ENCODE results near the gene FAM13A. TPM values are rescaled to one million over a fixed set of nuclear protein-coding genes. Genes with fewer than 3 reads are reported as not detected.
"Not testable (repeated sequence)": the region's sequence is repeated elsewhere in the genome, so short reads cannot be mapped to it uniquely, and the experiment has no call there.

The FAM13A gene
- total RNA-seq, 1 donor from 2014 or later: 57.7 TPM

- TF ChIP-seq CTCF (IDR thresholded peaks at IDR 0.05; ENCODE audit: unreplicated experiment): peak; percentile 85
- Mint-ChIP-seq H3K27me3 (ENCODE audit: low read depth) (no peaks in the 10 kb centered on the region), H3K4me3 (no peak overlapping the region), H3K36me3 (peaks cover 8% of the 10 kb centered on the region), H3K4me1 (peaks cover 16% of the 10 kb centered on the region), H3K9me3 (no peaks in the 10 kb centered on the region), H3K27ac (no peak overlapping the region)
- DNase-seq (ENCODE audit: low spot score in 2 of 2, unreplicated experiment in 2 of 2): no peak
Observed at GRCh38 chr4:89024051-89024675, 32.8 kb downstream of the FAM13A start.

- no peak overlapping the region for H3K4me3 Mint-ChIP-seq
- peaks cover 16% of the 10 kb centered on the region for H3K4me1 Mint-ChIP-seq
Observed at GRCh38 chr4:89023140-89023539, 33.8 kb downstream of the FAM13A start.

GRCh38 chr4:89022426-89023128 lies 34.4 kb downstream of the FAM13A start:
- Mint-ChIP-seq H3K27ac (no peak overlapping the region), H3K36me3 (peaks cover 20% of the 10 kb centered on the region), H3K9me3 (no peaks in the 10 kb centered on the region), H3K4me1 (peaks cover 16% of the 10 kb centered on the region), H3K4me3 (no peak overlapping the region), H3K27me3 (ENCODE audit: low read depth) (no peaks in the 10 kb centered on the region)
- no peak for DNase-seq (ENCODE audit: low spot score in 2 of 2, unreplicated experiment in 2 of 2)
- TF ChIP-seq CTCF (IDR thresholded peaks at IDR 0.05; ENCODE audit: unreplicated experiment): no peak

More at GRCh38 chr4:89023140-89023539, 33.8 kb downstream of the FAM13A start:
- H3K9me3 Mint-ChIP-seq: no peaks in the 10 kb centered on the region
- H3K27me3 Mint-ChIP-seq (ENCODE audit: low read depth): no peaks in the 10 kb centered on the region
- no peak overlapping the region for H3K27ac Mint-ChIP-seq
- TF ChIP-seq CTCF (IDR thresholded peaks at IDR 0.05; ENCODE audit: unreplicated experiment): no peak
- peaks cover 18% of the 10 kb centered on the region for H3K36me3 Mint-ChIP-seq
- no peak for DNase-seq (ENCODE audit: low spot score in 2 of 2, unreplicated experiment in 2 of 2)

GRCh38 chr4:89021684-89022083 lies 35.3 kb downstream of the FAM13A start:
- no peaks in the 10 kb centered on the region for H3K9me3 Mint-ChIP-seq
- peak overlapping the region; percentile 69 for H3K27ac Mint-ChIP-seq

GRCh38 chr4:89021062-89021461 lies 35.9 kb downstream of the FAM13A start:
- H3K27me3 Mint-ChIP-seq (ENCODE audit: low read depth): no peaks in the 10 kb centered on the region
- DNase-seq (ENCODE audit: low spot score in 2 of 2, unreplicated experiment in 2 of 2): no peak
- peak overlapping the region; percentile 69 for H3K27ac Mint-ChIP-seq
- H3K4me3 Mint-ChIP-seq: no peak overlapping the region
- no peak for TF ChIP-seq CTCF (IDR thresholded peaks at IDR 0.05; ENCODE audit: unreplicated experiment)
- peaks cover 16% of the 10 kb centered on the region for H3K4me1 Mint-ChIP-seq
- H3K9me3 Mint-ChIP-seq: no peaks in the 10 kb centered on the region
- peaks cover 30% of the 10 kb centered on the region for H3K36me3 Mint-ChIP-seq

More at GRCh38 chr4:89021684-89022083, 35.3 kb downstream of the FAM13A start:
- Mint-ChIP-seq H3K27me3 (ENCODE audit: low read depth) (no peaks in the 10 kb centered on the region), H3K4me3 (no peak overlapping the region), H3K36me3 (peaks cover 26% of the 10 kb centered on the region), H3K4me1 (peaks cover 16% of the 10 kb centered on the region)
- DNase-seq (ENCODE audit: low spot score in 2 of 2, unreplicated experiment in 2 of 2): no peak
- TF ChIP-seq CTCF (IDR thresholded peaks at IDR 0.05; ENCODE audit: unreplicated experiment): no peak

- peaks cover 61% of the 10 kb centered on the region for H3K36me3 Mint-ChIP-seq
- not testable (repeated sequence) for H3K4me1 Mint-ChIP-seq; H3K27ac Mint-ChIP-seq; H3K27me3 Mint-ChIP-seq (ENCODE audit: low read depth); H3K4me3 Mint-ChIP-seq; DNase-seq (ENCODE audit: low spot score in 2 of 2, unreplicated experiment in 2 of 2)
- H3K9me3 Mint-ChIP-seq: peaks cover 11% of the 10 kb centered on the region
Observed at GRCh38 chr4:89014897-89015296, 42.1 kb downstream of the FAM13A start.

Measured in mesothelial cell of epicardium (in vitro differentiated cells).